HepG2 (cell line): Measurements from ENCODE around the gene EGFR. TPM values are rescaled to one million over a fixed set of nuclear protein-coding genes. Genes with fewer than 3 reads are reported as not detected.

ENCODE experiments used
- BHLHE40 ChIP-seq: IDR thresholded peaks from 2 replicates; pipeline ENCODE4 v1.6.1; 2011; ENCODE audit warnings: low read length, improper control_type of control experiment
- MAF1 ChIP-seq: sonication (generic); formaldehyde crosslinking; IDR thresholded peaks from 2 replicates; pipeline ENCODE4 v1.5.0; 2020; ENCODE audit warnings: missing genetic modification reagents, borderline replicate concordance
- PHF8 ChIP-seq: sonication (generic); formaldehyde crosslinking; IDR thresholded peaks from 2 replicates; pipeline ENCODE4 v1.5.0; 2020; ENCODE audit warnings: missing genetic modification reagents
- SALL2 ChIP-seq: sonication (generic); formaldehyde crosslinking; IDR thresholded peaks from 2 replicates; pipeline ENCODE4 v1.8.1; 2023; ENCODE audit warnings: mild to moderate bottlenecking, missing genetic modification reagents, inconsistent platforms
- STAT6 ChIP-seq: sonication (generic); formaldehyde crosslinking; IDR thresholded peaks from 2 replicates; pipeline ENCODE4 v1.4.0; 2020; ENCODE audit warnings: missing genetic modification reagents, mild to moderate bottlenecking, borderline replicate concordance
- TCF7 ChIP-seq: sonication (generic); IDR thresholded peaks from 2 replicates; pipeline ENCODE4 v1.6.1; 2016; ENCODE audit warnings: antibody characterized with exemption, low read depth
- ZBED4 ChIP-seq: sonication (generic); formaldehyde crosslinking; IDR thresholded peaks from 2 replicates; pipeline ENCODE4 v1.4.0; 2020; ENCODE audit warnings: missing genetic modification reagents, borderline replicate concordance
- ZBTB33 ChIP-seq: sonication (generic); formaldehyde crosslinking; IDR thresholded peaks from 2 replicates; pipeline ENCODE4 v1.4.0; 2020; ENCODE audit warnings: missing genetic modification reagents
- ZBTB38 ChIP-seq: sonication (generic); formaldehyde crosslinking; IDR thresholded peaks from 2 replicates; pipeline ENCODE4 v1.5.1; 2020; ENCODE audit warnings: mild to moderate bottlenecking, missing genetic modification reagents
- ZFP37 ChIP-seq: sonication (generic); formaldehyde crosslinking; IDR thresholded peaks from 2 replicates; pipeline ENCODE4 v1.4.0; 2020; ENCODE audit warnings: missing genetic modification reagents, borderline replicate concordance
- ZMYM2 ChIP-seq: sonication (generic); formaldehyde crosslinking; IDR thresholded peaks from 2 replicates; pipeline ENCODE4 v1.8.0; 2022; ENCODE audit warnings: mild to moderate bottlenecking, missing genetic modification reagents
- ZNF230 ChIP-seq: sonication (generic); formaldehyde crosslinking; IDR thresholded peaks from 2 replicates; pipeline ENCODE4 v1.4.0; 2020; ENCODE audit warnings: mild to moderate bottlenecking, missing genetic modification reagents
- ZNF33A ChIP-seq: sonication (generic); formaldehyde crosslinking; IDR thresholded peaks from 2 replicates; pipeline ENCODE4 v1.5.1; 2020; ENCODE audit warnings: missing genetic modification reagents, mild to moderate bottlenecking, moderate library complexity, borderline replicate concordance
- ZNF382 ChIP-seq: sonication (generic); formaldehyde crosslinking; IDR thresholded peaks from 2 replicates; pipeline ENCODE4 v1.5.0; 2020; ENCODE audit warnings: missing genetic modification reagents, mild to moderate bottlenecking, borderline replicate concordance
- ZNF598 ChIP-seq: sonication (generic); formaldehyde crosslinking; IDR thresholded peaks from 2 replicates; pipeline ENCODE4 v1.5.1; 2020; ENCODE audit warnings: mild to moderate bottlenecking, missing genetic modification reagents, borderline replicate concordance
- polyA plus RNA-seq, 8 experiments: library from polyadenylated mRNA; depleted of rRNA in 3 of 8; stranded (reverse) in 7 of 8; unstranded in 1 of 8; fragments of >200 nt; fragmentation: Illumina TruSeq in 4 of 8; extraction: Trizol in 4 of 8; gene quantifications; 2 replicates each; pipeline versions ENCODE4 v1.2.1 to v1.2.3, GENCODE V29; 2011 to 2016; ENCODE audit warnings: low read depth in 4 of 8, missing spikeins in 1 of 8, mixed read lengths in 1 of 8; ENCODE audit not compliant: insufficient read depth in 1 of 8
- total RNA-seq, 5 experiments: library from RNA; depleted of rRNA; stranded (reverse); fragments of >200 nt; fragmentation: Illumina TruSeq; extraction: Trizol; gene quantifications; 2 replicates each; pipeline ENCODE4 v1.2.3, GENCODE V29; 2016; ENCODE audit warnings: low read depth in 1 of 5
- TF ChIP-seq, protein P1 (sequence below), 2 experiments: IDR thresholded peaks; 2 replicates each; pipeline ENCODE4 v1.6.1; 2011 to 2012; ENCODE audit warnings: low read length in 2 of 2, borderline replicate concordance in 1 of 2, low read depth in 1 of 2, mild to moderate bottlenecking in 1 of 2, moderate library complexity in 1 of 2

The EGFR gene
- total and polyA plus RNA-seq, 2 of the 13 experiments (the other 11 are each of a cell fraction or from before 2014, with no cell fraction given): 7.0 to 10.0 TPM

- TF ChIP-seq ZNF33A (CRISPR knock-in tag) (no peak), ZNF598 (CRISPR knock-in tag) (no peak; the same call in 1 of the 2 replicates), PHF8 (no peak; the same call in 1 of the 2 replicates), ZBED4 (CRISPR knock-in tag) (peak; percentile 82; the same call in 1 of the 2 replicates), MAF1 (CRISPR knock-in tag) (no peak), ZMYM2 (CRISPR knock-in tag) (peak; percentile 82), SALL2 (CRISPR knock-in tag) (no peak; the same call in 1 of the 2 replicates), ZFP37 (CRISPR knock-in tag) (0 out of 2 replicates have a peak, but pooled peaks have one; percentile 56), BHLHE40 (peak; percentile 97), ZNF230 (CRISPR knock-in tag) (peak; percentile 85; the same call in 1 of the 2 replicates), ZBTB33 (no peak), TCF7 (peak; percentile 65; the same call in 1 of the 2 replicates), ZBTB38 (CRISPR knock-in tag) (peak; percentile 43; the same call in 1 of the 2 replicates), STAT6 (no peak), ZNF382 (CRISPR knock-in tag) (no peak)
- TF ChIP-seq, protein P1, sequence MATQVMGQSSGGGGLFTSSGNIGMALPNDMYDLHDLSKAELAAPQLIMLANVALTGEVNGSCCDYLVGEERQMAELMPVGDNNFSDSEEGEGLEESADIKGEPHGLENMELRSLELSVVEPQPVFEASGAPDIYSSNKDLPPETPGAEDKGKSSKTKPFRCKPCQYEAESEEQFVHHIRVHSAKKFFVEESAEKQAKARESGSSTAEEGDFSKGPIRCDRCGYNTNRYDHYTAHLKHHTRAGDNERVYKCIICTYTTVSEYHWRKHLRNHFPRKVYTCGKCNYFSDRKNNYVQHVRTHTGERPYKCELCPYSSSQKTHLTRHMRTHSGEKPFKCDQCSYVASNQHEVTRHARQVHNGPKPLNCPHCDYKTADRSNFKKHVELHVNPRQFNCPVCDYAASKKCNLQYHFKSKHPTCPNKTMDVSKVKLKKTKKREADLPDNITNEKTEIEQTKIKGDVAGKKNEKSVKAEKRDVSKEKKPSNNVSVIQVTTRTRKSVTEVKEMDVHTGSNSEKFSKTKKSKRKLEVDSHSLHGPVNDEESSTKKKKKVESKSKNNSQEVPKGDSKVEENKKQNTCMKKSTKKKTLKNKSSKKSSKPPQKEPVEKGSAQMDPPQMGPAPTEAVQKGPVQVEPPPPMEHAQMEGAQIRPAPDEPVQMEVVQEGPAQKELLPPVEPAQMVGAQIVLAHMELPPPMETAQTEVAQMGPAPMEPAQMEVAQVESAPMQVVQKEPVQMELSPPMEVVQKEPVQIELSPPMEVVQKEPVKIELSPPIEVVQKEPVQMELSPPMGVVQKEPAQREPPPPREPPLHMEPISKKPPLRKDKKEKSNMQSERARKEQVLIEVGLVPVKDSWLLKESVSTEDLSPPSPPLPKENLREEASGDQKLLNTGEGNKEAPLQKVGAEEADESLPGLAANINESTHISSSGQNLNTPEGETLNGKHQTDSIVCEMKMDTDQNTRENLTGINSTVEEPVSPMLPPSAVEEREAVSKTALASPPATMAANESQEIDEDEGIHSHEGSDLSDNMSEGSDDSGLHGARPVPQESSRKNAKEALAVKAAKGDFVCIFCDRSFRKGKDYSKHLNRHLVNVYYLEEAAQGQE (IDR thresholded peaks at IDR 0.05; ENCODE audit: borderline replicate concordance in 1 of 2, low read depth in 1 of 2, low read length in 2 of 2): peak in 1 of 2 experiments; percentile 26; a peak in 1 of 4 replicates
Observed at GRCh38 chr7:55177589-55178261, 158.9 kb downstream of the EGFR start (continued).
